ENCODE measurements around the gene INSR.

DNA sequence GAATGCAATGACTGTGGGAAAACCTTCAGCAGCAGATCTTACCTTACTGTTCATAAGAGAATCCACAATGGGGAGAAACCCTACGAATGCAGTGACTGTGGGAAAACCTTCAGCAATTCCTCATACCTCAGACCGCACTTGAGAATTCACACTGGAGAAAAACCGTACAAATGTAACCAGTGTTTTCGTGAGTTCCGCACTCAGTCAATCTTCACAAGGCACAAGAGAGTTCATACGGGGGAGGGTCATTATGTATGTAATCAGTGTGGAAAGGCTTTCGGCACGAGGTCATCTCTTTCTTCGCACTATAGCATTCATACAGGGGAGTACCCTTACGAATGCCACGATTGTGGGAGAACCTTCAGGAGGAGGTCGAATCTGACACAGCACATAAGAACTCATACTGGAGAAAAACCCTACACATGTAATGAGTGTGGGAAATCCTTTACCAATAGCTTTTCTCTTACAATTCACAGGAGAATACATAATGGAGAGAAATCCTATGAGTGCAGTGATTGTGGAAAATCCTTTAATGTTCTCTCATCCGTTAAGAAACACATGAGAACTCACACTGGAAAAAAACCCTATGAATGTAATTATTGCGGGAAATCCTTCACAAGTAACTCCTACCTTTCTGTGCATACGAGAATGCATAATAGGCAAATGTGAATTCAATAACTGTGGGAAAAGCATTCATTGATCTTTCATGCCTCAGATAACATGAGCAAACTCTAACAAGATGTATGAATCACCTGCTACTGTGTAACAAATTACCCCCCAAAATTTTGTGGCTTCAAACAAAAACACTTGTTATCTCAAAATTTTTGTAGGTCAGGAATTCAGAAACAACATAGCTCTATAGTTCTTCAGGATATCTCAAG is 210.9 kb downstream of the INSR start:
- TF ChIP-seq, protein P1, sequence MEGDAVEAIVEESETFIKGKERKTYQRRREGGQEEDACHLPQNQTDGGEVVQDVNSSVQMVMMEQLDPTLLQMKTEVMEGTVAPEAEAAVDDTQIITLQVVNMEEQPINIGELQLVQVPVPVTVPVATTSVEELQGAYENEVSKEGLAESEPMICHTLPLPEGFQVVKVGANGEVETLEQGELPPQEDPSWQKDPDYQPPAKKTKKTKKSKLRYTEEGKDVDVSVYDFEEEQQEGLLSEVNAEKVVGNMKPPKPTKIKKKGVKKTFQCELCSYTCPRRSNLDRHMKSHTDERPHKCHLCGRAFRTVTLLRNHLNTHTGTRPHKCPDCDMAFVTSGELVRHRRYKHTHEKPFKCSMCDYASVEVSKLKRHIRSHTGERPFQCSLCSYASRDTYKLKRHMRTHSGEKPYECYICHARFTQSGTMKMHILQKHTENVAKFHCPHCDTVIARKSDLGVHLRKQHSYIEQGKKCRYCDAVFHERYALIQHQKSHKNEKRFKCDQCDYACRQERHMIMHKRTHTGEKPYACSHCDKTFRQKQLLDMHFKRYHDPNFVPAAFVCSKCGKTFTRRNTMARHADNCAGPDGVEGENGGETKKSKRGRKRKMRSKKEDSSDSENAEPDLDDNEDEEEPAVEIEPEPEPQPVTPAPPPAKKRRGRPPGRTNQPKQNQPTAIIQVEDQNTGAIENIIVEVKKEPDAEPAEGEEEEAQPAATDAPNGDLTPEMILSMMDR (IDR thresholded peaks at IDR 0.05) = no peak
- TF ChIP-seq ZFX (IDR thresholded peaks at IDR 0.05; ENCODE audit: borderline replicate concordance) = no peak
